Gastroesophageal sphincter (tissue), 3 donors: ENCODE measurements around the gene IL16.

Source experiments
- EP300 ChIP-seq: sonication (generic); formaldehyde crosslinking; IDR thresholded peaks from one replicate; pipeline ENCODE4 v1.6.1; 2017; ENCODE audit warnings: antibody characterized with exemption, mild to moderate bottlenecking
- POLR2A ChIP-seq, 2 donors: fragments of 450-650 bp; IDR thresholded peaks; one replicate each; pipeline ENCODE4 v1.6.1; 2017; ENCODE audit warnings: antibody characterized with exemption in 2 of 2, mild to moderate bottlenecking in 2 of 2, moderate library complexity in 1 of 2
- POLR2AphosphoS5 ChIP-seq: sonication (generic); formaldehyde crosslinking; IDR thresholded peaks from one replicate; pipeline ENCODE4 v1.6.1; 2017; ENCODE audit warnings: antibody characterized with exemption
- TF ChIP-seq, protein P1 (sequence below), 4 experiments: fragments of 200-600 bp in 2 of 4; fragments of 450-650 bp in 2 of 4; sonication (generic) in 1 of 4; IDR thresholded peaks; one replicate each; pipeline ENCODE4 v1.5.1; 2017 to 2019; ENCODE audit warnings: antibody characterized with exemption in 4 of 4, mild to moderate bottlenecking in 2 of 4, moderate library complexity in 2 of 4

DNA sequence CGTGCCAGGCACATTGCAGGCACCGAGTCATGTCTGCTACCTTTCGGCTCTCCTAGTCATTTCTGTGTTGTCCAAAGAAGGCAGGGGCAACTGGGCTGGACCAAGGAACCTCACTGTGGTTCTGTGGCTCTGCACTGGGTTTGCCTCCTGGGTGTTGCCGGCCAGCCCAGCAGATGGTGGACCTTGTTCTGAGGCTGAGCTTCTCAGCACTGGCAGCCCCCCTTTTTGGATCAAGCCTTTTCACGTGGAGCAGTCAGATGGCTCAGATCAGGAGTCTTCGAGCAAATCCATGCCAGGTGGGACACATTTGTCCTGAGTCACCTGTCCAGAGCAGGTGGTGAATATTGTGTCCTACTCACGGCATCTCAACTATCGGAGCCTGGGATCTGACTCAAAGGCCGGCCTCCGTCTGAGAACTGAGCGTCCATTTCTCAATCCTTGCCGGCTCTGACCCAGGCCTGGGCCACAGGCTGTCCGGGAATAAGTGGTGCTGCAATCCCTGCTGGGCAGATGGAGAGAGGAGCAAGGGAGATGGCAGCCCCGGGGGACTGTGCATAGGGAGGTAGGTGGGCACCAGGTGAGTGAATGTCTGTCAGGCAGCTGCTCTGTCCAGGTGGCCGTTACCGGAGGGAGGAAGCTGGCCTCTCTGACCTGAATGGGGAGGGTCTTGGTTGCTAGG lies at the start of gene IL16:
- TF ChIP-seq, protein P1, sequence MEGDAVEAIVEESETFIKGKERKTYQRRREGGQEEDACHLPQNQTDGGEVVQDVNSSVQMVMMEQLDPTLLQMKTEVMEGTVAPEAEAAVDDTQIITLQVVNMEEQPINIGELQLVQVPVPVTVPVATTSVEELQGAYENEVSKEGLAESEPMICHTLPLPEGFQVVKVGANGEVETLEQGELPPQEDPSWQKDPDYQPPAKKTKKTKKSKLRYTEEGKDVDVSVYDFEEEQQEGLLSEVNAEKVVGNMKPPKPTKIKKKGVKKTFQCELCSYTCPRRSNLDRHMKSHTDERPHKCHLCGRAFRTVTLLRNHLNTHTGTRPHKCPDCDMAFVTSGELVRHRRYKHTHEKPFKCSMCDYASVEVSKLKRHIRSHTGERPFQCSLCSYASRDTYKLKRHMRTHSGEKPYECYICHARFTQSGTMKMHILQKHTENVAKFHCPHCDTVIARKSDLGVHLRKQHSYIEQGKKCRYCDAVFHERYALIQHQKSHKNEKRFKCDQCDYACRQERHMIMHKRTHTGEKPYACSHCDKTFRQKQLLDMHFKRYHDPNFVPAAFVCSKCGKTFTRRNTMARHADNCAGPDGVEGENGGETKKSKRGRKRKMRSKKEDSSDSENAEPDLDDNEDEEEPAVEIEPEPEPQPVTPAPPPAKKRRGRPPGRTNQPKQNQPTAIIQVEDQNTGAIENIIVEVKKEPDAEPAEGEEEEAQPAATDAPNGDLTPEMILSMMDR (IDR thresholded peaks at IDR 0.05) = no peak
- TF ChIP-seq POLR2A (IDR thresholded peaks at IDR 0.05) (no peak), POLR2AphosphoS5 (no peak), EP300 (no peak)
